Pancreas (tissue), 10 donors: Measurements from ENCODE around the gene CDT1. TPM values are rescaled to one million over a fixed set of nuclear protein-coding genes. Genes with fewer than 3 reads are reported as not detected.

Experiments used
- ATAC-seq, 4 donors: fragments of 200-7000 bp; cut with Tn5 transposase; one replicate each; pipeline versions ENCODE4 v1.8.0 to v1.9.1; 2020; ENCODE audit warnings: mild to moderate bottlenecking in 4 of 4, moderate library complexity in 4 of 4
- DNase-seq, 6 donors: peaks; one replicate each; pipeline ENCODE4 v3.0.0-alpha.2; 2020
- FAIRE-seq: peaks from 2 replicates; lab custom pipeline; 2012; peaks lifted over from hg19 to GRCh38; lab: Jason Lieb, UNC
- H3K27ac ChIP-seq, 4 donors: fragments of 200-600 bp; sonication (generic); 1 replicate in 3 of 4; 2 replicates in 1 of 4; pipeline versions ENCODE4 v1.5.0 to v1.8.0; 2020
- H3K27me3 ChIP-seq, 4 donors: fragments of 200-600 bp; one replicate each; pipeline ENCODE4 v1.8.0; 2021
- H3K36me3 ChIP-seq, 3 donors: fragments of 200-600 bp; sonication (generic) in 1 of 3; one replicate each; pipeline versions ENCODE4 v1.5.0 to v1.8.0; 2020 to 2021
- H3K4me1 ChIP-seq, 3 donors: fragments of 200-600 bp; one replicate each; pipeline ENCODE4 v1.8.0; 2021
- H3K4me3 ChIP-seq, 4 donors: fragments of 200-600 bp; sonication (generic) in 2 of 4; one replicate each; pipeline versions ENCODE4 v1.5.0 to v1.8.0; 2020 to 2021
- H3K9me3 ChIP-seq, 4 donors: fragments of 200-600 bp; one replicate each; pipeline ENCODE4 v1.8.0; 2021
- WGBS, 2 donors: extraction: QIAGEN DNeasy Blood & Tissue Kit; methylation state at CpG; one replicate each; pipeline ENCODE4 v1.1.7; 2013; 5-methylcytosine and 5-hydroxymethylcytosine counted together
- intact Hi-C, 3 donors: fragments of 100-400 bp; cut with DNase I; formaldehyde crosslinking; loops; one replicate each; pipeline versions ENCODE4 v1.11.1 to v1.14.2; 2022
- polyA plus RNA-seq, 2 donors: library from polyadenylated mRNA; stranded (reverse); fragments of 200-250 nt; gene quantifications; one replicate each; pipeline ENCODE4 v1.2.3, GENCODE V29; 2013
- total RNA-seq, 6 donors: library from RNA; stranded (reverse); fragmentation: NEBNext Ultra II Directional in 4 of 6; extraction: Animal tissue kit (Norgen Biotek cat#: 25700) in 4 of 6; gene quantifications; one replicate each; pipeline versions ENCODE4 v1.2.1 to v1.2.4, GENCODE V29; 2021 to 2023
- TF ChIP-seq, protein P1 (sequence below), 4 donors: fragments of 200-600 bp; sonication (generic) in 3 of 4; IDR thresholded peaks; one replicate each; pipeline versions ENCODE4 v1.5.0 to v1.8.0; 2021; ENCODE audit warnings: antibody characterized with exemption in 4 of 4
- donor health status: healthy with polysubstance abuse.
- donor health status: DM: no; HTN: no; CAD: no; lungs with moderate emphysema.
- donor health status: DM: no; HTN: no; CAD: no.
- donor health status: control.
- donor health status: control.
- donor health status: Bipolar disorder and iron deficiency.
- donor health status: DM: yes; HTN: yes; CAD: no.
- donor health status: DM: no; HTN: no; CAD: no.
- donor health status: DM: no; HTN: no; CAD: no.
- donor health status: DM: yes; HTN: yes; CAD: no.

CDT1 gene
- total and polyA plus RNA-seq, 8 donors: 0.12 to 1.8 (median 0.78) TPM

DNA sequence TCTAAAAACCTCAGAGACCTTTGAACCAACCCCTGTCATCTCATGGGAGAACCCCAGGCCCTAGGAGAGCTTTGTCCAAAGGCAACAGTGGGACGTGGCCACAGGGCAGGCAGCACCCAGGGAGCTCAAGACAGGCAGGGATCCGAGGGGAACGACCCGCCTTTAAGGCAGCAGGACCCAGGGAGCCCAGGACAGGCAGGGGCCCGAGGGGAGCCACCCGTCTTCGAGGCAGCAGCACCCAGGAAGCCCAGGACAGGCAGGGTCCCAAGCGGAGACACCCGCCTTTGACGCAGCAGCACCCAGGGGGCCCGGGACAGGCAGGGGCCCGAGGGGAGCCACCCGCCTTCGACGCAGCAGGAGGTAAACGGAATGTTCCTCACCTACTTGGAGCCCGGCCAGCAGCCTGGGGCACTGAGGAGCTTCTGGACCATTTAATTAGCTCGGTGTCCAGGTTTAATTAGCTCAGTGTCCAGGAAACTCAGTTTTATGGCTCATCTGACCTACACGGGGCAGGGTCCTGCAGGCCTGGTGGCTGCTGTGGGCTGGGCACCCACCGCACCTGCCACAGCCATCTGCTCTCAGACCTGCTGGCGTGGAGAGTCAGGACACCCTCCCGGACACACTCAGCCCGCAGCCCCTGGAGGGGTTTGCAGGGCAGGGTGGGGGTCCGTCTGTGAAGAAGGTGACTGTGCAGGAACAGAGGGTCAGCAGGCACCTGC, 43.0 kb upstream of the CDT1 start:
- Histone ChIP-seq H3K27ac (peak overlapping the region in 3 of 4 donors; percentile 11 to 49 (median 27)), H3K4me3 (no peak overlapping the region), H3K9me3 (no peaks in the 10 kb centered on the region), H3K27me3 (no peaks in the 10 kb centered on the region), H3K36me3 (no peaks in the 10 kb centered on the region), H3K4me1 (no peaks in the 10 kb centered on the region)
- TF ChIP-seq, protein P1, sequence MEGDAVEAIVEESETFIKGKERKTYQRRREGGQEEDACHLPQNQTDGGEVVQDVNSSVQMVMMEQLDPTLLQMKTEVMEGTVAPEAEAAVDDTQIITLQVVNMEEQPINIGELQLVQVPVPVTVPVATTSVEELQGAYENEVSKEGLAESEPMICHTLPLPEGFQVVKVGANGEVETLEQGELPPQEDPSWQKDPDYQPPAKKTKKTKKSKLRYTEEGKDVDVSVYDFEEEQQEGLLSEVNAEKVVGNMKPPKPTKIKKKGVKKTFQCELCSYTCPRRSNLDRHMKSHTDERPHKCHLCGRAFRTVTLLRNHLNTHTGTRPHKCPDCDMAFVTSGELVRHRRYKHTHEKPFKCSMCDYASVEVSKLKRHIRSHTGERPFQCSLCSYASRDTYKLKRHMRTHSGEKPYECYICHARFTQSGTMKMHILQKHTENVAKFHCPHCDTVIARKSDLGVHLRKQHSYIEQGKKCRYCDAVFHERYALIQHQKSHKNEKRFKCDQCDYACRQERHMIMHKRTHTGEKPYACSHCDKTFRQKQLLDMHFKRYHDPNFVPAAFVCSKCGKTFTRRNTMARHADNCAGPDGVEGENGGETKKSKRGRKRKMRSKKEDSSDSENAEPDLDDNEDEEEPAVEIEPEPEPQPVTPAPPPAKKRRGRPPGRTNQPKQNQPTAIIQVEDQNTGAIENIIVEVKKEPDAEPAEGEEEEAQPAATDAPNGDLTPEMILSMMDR (IDR thresholded peaks at IDR 0.05): no peak
- DNase-seq: peak in 1 of 6 donors; percentile 71
- WGBS, 2 donors: 49 to 66% methylated on average over 24 of the region's 24 CpGs
- intact Hi-C loops: no loop called here
- no peak for FAIRE-seq
- ATAC-seq: peak in 3 of 4 donors; percentile 3 to 45 (median 31)

DNA sequence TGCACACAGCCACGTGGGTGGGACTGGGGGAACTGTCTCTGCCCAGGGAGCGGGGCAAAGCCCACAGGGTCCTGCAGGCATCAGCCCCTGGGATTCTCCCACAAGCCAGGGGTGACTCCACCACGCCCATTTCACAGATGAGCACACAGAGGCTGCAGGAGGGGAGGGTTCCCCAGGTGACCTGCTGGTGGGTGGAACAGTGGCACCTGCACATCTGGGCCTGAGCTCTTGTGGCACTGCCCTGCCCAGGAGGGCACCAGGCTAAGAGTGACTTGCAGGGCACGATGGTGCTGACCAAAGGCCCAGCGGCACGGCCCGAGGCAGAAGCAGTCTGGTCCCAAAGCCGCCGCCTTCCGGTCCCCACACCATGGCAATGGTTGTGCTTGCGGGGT, 42.5 kb upstream of the CDT1 start:
- H3K27ac ChIP-seq: no peak overlapping the region
- DNase-seq (no peak), ATAC-seq (no peak), FAIRE-seq (no peak)
- no peaks in the 10 kb centered on the region for H3K9me3 ChIP-seq
- intact Hi-C loops: no loop called here
- no peaks in the 10 kb centered on the region for H3K36me3 ChIP-seq
- no peak overlapping the region for H3K4me3 ChIP-seq
- WGBS, 2 donors: 77 to 90% methylated on average over 11 of the region's 11 CpGs
- TF ChIP-seq, protein P1 (IDR thresholded peaks at IDR 0.05): no peak
- no peaks in the 10 kb centered on the region for H3K27me3 ChIP-seq
- no peaks in the 10 kb centered on the region for H3K4me1 ChIP-seq

DNA sequence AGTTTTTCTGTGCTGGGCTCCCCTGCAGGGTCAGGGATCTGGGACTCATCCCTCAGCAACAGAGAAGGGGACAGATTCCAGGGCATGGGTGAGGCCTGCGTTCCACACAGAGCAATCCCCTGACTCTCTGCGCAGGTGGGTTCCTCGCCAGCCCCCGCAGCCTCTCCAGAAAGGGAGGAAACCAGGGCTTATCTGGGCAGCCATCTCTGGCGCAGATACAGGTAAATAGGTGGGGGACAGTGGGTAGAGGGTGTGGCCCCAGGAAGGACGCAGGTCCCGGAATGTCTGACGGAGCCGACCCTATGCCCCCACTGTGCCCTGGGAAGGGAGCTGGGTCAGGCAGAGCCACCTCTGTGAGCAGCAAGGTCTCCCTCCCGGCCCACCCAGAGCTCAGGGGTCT, 41.8 kb upstream of the CDT1 start:
- DNase-seq (no peak), ATAC-seq (no peak), FAIRE-seq (no peak)
- Histone ChIP-seq H3K4me1 (no peaks in the 10 kb centered on the region), H3K27me3 (no peaks in the 10 kb centered on the region), H3K9me3 (no peaks in the 10 kb centered on the region), H3K4me3 (no peak overlapping the region), H3K36me3 (no peaks in the 10 kb centered on the region), H3K27ac (peak overlapping the region in 1 of 4 donors; percentile 58)
- TF ChIP-seq, protein P1 (IDR thresholded peaks at IDR 0.05): no peak
- WGBS, 2 donors: 56 to 66% methylated on average over 9 to 10 of the region's 10 CpGs
- intact Hi-C loops: no loop called here

DNA sequence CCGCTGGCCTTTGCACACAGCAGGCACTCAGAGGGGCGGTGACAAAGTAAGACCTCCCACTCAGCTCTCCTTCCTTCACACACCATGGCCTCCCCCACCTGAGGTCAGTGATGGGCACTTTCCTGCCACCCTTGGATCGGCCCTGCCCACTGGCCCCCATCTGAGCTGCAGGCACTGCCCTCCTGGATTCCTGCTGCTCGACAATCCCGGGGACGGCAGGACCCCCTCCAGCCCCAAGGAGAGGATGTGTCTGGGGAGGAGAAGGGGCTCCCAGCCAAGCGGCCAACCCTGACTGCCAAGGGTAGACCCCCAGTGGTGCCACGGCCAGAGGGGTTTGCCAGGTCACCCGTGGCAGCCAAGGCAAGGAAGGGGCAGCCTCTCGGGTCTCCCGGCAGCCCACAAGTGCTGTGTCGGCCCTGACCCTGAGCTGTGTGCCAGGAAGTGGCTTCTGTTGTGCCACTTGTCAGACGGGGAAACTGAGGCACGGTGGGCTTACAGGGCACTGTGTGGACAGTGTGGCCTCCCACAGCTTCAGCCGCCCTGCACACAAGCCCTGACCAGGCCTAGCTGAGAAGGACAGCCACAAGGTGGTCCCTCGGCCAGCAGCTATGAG, 41.2 kb upstream of the CDT1 start:
- ATAC-seq (no peak), DNase-seq (no peak), FAIRE-seq (no peak)
- H3K27me3 ChIP-seq: no peaks in the 10 kb centered on the region
- no peaks in the 10 kb centered on the region for H3K36me3 ChIP-seq
- peak overlapping the region in 2 of 4 donors; percentile 1 to 58 for H3K27ac ChIP-seq
- no peaks in the 10 kb centered on the region for H3K4me1 ChIP-seq
- no peaks in the 10 kb centered on the region for H3K9me3 ChIP-seq
- TF ChIP-seq, protein P1 (IDR thresholded peaks at IDR 0.05): no peak
- H3K4me3 ChIP-seq: no peak overlapping the region
- WGBS, 2 donors: 59 to 67% methylated on average over 14 to 16 of the region's 16 CpGs
- intact Hi-C loops: no loop called here

DNA sequence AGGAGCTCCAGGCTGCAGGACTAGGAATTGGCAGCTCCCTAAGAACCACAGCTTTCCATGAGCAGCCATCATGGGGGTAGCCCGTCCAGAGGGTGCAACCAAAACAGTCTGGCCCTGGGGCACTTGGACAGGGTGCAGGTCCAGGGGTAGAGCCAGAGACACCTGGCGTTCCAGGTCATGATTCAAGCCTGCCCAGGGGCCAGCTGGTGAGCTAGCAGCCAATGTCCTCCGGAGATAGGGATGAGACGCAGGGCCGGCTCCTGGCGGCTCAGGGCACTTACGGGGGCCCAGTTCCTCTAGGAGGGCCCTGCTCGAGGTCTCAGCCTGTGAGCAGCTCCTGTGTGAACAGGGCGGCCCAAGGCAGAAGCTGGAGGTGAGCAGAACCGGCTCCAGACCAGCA, 40.6 kb upstream of the CDT1 start:
- intact Hi-C loops: no loop called here
- 68 to 74% methylated on average over 10 of the region's 10 CpGs for WGBS, 2 donors
- Histone ChIP-seq H3K4me3 (no peak overlapping the region), H3K27ac (peak overlapping the region; percentile 0 to 58 (median 42)), H3K9me3 (no peaks in the 10 kb centered on the region), H3K27me3 (no peaks in the 10 kb centered on the region), H3K4me1 (peaks cover 0 to 5% (median 0%) of the 10 kb centered on the region in 3 donors), H3K36me3 (no peaks in the 10 kb centered on the region)
- DNase-seq: no peak
- no peak for ATAC-seq
- no peak for FAIRE-seq
- TF ChIP-seq, protein P1 (IDR thresholded peaks at IDR 0.05): no peak
